GM19468 (cell line): ENCODE data around the gene INPP5J.

Experiments used
- ATAC-seq: cut with Tn5 transposase; IDR thresholded peaks from one replicate; pipeline ENCODE4 v1.9.1; 2021; ENCODE audit warnings: mild to moderate bottlenecking, moderate library complexity, moderate number of reproducible peaks; ENCODE audit not compliant: unreplicated experiment; ENCODE audit errors: extremely low read depth

Gene INPP5J

DNA sequence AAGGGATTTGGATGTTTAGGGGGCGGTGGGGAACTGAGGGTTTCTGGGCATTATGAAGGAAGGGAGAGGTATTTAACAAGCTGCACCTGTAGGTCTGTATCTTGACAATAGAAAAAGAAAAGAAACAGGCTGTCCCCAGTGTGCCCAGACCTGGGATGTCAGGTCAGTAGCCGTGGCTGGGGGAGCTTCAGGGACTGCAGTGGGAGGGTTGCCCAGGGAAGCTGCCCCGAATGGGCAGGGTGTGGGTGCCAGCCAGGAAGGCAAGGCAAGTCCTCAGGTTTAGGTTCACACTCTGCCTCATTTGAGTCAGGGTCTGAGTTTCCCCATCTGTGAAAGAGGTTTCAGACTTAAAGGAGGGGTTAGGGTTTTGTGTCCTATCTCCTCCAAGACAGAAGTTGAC lies 1.5 kb downstream of the INPP5J start:
- ATAC-seq = no peak

DNA sequence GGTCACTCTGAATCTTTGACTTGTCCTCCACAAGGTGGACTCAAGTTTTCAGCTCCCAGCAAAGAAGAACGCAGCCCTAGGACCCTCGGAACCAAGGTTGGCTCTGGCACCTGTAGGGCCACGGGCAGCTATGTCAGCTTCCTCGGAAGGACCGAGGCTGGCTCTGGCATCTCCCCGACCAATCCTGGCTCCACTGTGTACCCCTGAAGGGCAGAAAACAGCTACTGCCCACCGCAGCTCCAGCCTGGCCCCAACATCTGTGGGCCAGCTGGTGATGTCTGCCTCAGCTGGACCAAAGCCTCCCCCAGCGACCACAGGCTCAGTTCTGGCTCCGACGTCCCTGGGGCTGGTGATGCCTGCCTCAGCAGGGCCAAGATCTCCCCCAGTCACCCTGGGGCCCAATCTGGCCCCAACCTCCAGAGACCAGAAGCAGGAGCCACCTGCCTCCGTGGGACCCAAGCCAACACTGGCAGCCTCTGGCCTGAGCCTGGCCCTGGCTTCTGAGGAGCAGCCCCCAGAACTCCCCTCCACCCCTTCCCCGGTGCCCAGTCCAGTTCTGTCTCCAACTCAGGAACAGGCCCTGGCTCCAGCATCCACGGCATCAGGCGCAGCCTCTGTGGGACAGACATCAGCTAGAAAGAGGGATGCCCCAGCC lies 2.2 kb downstream of the INPP5J start:
- ATAC-seq = no peak

DNA sequence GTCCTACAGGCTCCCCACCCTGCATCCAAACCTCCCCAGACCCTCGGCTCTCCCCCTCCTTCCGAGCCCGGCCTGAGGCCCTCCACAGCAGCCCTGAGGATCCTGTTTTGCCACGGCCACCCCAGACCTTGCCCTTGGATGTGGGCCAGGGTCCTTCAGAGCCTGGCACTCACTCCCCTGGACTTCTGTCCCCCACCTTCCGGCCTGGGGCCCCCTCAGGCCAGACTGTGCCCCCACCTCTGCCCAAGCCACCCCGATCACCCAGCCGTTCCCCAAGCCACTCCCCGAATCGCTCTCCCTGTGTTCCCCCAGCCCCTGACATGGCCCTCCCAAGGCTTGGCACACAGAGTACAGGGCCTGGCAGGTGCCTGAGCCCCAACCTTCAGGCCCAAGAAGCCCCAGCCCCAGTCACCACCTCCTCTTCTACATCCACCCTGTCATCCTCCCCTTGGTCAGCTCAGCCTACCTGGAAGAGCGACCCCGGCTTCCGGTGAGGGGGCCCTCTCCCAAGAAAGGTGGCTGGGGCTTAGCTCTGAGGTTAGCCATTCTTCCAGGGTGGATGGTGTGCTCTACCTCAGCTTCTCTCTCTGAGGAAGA lies 2.9 kb downstream of the INPP5J start:
- ATAC-seq = no peak

DNA sequence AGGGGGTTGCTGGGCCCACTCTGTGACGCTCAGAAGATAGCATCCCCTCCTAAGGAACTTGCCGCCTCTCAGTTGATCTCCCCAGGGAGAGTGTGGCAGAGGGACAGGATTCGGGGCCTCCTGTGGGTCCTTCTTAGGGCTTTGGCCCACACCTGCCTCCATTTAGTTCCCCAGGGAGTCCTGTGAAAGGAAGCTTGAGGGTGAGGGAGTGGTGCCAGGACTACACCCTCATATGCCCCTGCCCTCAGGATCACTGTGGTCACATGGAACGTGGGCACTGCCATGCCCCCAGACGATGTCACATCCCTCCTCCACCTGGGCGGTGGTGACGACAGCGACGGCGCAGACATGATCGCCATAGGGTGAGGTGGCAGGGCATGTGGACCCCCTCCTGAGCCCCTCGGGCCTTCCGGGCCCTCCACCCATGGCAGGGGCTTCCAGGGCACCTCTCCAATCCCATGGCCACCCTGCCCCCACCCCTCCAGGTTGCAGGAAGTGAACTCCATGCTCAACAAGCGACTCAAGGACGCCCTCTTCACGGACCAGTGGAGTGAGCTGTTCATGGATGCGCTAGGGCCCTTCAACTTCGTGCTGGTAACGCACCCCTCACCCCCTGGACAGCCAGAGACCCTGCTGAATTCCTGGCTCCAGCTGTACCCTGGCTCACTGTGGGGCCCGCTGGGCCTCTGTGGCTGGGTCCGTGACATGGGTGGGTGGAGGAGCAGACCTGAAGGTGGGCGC lies 3.5 kb downstream of the INPP5J start:
- no peak for ATAC-seq

DNA sequence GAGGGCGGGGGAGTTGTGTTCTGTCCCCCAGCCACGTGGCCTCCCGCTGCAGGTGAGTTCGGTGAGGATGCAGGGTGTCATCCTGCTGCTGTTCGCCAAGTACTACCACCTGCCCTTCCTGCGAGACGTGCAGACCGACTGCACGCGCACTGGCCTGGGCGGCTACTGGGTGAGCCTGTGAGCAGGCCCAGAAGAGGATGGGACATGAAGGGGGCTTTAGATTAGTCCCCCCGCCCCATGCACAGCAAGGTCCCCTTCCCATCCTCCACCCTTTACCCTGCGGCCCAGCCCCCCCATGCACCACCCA lies 4.1 kb downstream of the INPP5J start:
- ATAC-seq = no peak

DNA sequence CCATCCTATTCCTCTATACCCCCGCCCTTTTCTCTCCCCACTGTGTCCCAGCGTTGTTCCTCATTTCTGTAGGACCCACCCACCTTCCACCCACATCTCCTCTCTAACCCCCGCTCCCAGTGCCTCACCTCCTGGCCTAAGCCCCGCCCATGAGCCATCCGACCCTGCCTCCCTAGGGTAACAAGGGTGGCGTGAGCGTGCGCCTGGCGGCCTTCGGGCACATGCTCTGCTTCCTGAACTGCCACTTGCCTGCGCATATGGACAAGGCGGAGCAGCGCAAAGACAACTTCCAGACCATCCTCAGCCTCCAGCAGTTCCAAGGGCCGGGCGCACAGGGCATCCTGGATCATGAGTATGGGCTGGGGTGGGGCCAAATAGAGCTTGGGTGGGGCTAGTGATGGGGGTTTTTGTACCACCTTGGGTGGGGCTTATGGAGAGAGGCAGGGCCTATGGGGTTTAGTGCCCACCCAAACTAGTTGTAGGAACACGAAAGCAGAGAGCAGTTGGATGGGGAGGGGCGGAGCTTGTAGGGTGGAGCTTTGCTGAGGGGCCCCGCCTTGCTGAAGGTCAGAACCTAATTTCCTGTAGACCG lies 4.5 kb downstream of the INPP5J start:
- ATAC-seq = no peak

DNA sequence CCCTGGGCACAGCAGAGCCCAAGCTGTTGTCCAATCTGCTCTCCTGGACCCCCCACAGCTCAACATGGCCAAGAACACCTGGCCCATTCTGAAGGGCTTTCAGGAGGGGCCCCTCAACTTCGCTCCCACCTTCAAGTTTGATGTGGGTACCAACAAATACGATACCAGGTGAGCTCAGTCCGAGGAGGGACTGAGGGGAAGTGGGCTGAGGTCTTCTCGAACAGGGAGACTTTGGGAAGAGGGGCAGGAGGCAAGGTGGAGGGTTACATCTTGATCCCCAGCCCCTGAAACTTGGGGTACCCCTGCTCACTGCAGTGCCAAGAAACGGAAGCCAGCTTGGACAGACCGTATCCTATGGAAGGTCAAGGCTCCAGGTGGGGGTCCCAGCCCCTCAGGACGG lies 5.4 kb downstream of the INPP5J start:
- ATAC-seq = no peak

DNA sequence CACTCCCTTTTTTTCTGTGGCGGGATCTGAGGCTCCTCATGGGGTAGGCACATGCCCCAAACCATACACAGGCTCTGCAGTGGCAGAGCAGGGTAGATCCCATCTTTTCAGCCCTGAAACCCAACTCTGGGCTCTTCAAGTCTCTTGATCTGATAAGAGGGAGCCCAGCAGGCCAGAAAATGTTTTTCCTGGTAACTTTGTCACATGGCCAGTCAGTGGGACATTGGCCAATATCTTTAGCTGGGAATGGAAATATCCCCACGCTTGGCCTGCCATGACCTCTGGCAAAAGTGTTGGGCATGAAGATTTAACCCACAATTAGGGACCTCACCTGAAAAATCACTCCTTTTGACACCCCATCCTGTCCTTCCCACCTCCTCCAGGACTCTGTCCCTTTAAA lies 8.1 kb downstream of the INPP5J start:
- no peak for ATAC-seq

DNA sequence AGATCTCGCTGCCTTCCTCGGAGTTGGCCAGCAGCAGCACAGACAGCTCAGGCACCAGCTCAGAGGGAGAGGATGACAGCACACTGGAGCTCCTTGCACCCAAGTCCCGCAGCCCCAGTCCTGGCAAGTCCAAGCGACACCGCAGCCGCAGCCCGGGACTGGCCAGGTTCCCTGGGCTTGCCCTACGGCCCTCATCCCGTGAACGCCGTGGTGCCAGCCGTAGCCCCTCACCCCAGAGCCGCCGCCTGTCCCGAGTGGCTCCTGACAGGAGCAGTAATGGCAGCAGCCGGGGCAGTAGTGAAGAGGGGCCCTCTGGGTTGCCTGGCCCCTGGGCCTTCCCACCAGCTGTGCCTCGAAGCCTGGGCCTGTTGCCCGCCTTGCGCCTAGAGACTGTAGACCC lies 11.1 kb downstream of the INPP5J start:
- ATAC-seq = no peak

DNA sequence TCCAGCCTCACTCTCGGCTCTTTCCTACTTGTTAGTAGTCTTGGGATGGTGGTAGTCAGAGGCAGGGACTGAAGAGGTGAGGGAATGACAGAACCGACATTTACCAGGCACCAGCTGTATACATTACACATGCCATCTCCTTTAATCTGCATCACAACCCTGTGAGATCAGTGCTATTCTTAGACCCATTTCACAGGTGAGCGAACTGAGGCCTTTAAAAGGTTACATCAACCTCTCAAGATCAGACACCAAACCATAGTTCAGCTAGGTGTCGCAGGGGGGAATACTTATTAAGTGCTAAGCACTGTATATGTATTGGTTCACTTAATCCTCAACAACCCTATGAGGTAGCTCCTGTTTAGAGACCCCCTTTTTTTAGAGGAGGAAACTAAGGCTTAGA lies 11.9 kb downstream of the INPP5J start:
- no peak for ATAC-seq

DNA sequence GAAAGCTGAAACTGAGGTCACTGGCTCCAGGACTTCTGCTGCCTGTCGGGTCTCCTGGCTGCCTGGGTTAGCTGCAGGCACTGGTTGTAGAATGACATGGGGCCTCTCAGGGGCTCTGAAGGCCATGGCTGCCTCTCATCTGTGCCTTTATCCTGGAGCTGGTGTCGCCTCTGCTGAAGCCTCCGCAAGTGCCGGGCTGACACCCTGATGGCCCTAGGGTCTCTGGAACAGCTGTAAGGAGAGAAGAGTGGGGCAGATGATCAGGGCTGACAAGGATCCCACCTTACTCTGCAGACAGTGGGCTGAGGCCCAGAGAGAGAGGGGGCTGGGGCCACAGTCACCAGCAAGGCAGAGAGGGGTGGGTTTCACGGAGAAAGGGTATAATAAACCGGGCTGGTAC lies 12.9 kb downstream of the INPP5J start:
- no peak for ATAC-seq

DNA sequence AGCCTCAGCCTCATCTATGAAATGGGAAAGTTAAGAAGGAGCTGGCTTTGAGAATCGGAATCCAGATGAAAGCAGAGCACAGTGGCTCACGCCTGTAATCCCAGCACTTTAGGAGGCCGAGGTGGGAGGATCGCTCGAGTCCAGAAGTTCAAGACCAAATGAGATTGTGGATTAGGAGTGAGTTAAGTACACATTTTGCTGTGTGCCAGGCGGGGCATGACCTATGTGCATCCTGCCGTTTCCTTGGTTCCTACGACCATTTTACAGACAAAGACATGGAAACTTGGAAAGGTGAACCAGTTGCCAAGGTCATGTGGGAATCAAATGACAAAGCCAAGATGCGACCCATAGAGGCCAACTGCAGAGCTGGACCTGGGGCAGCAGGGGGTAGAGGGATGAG lies 13.4 kb downstream of the INPP5J start:
- ATAC-seq = no peak

DNA sequence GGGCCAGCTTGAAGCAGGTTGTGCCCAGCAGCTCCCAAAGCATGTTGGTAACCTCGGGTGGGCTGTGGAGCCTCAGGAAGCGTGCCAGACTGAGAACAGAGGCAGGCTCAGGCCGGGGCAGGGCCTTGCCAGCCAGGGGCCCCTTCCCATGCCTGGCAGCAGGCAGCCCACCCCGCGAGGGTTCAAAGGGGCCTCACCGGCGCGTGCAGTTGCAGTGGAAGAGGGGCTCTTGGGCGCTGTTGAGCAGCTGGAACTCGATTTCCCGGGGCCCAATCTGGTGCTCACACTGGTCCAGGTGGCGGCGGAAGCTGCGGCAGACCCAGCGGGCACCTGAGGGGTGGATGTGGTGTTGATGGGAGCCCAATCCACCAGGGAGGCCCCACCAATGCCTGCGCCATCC lies 13.9 kb downstream of the INPP5J start:
- ATAC-seq = no peak

DNA sequence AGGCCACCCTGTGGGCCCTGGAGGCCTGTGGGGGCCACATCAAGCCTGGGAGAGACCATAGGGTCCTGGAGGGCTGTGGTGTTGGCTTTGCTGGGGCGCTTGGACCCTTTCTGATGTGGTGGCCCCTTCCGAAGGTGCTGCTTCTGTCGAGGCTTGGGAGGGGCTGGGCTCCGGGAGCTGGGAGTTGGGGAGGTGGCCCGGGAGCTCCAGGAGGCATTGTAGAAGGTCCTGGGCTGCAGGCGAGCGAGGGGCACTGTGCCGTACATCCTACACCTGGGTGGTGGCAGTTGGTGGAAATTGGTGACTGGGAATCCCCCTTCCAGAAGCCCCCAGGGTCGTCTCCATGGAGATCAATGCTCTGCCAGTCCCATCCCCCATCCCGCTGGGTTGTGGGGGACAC lies 15.0 kb downstream of the INPP5J start:
- no peak for ATAC-seq

DNA sequence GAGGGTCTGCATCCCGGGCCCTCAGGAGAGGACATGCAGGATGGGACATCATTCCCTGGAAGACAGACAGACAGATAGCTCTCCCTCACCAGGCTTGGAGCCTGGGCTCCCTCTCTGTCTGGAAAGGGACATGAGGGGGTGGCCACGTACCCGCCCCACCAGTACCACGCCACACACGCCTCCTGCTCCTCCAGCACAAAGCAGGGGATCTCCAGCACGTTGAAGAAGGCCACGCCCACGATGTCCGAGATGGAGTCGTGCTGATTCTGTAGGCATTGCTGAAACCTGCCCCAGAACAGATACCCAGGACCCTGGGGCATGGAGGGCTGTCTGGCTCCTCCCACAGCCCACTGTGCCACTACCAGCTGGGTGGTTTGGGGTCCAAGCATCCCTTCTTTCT lies 15.4 kb downstream of the INPP5J start:
- ATAC-seq = no peak

DNA sequence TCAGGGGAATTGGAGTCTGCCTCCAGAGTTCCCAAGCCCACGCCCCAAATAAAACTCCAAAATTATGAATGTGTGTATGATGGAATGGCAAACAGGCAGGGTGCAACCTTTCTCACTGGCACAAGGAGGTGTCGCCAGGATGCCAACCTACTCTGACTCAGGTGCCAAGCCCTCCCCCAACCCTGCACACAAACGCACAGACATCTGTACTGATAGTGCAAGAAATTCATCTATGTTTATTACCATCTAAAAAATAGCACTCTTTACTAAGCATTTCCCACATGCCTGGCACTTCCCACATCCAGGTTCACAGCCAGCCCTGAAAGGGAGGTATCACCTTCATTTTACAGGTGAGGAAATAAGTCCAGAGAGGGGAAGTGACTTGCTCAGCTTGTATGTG lies 16.3 kb downstream of the INPP5J start:
- ATAC-seq = no peak

DNA sequence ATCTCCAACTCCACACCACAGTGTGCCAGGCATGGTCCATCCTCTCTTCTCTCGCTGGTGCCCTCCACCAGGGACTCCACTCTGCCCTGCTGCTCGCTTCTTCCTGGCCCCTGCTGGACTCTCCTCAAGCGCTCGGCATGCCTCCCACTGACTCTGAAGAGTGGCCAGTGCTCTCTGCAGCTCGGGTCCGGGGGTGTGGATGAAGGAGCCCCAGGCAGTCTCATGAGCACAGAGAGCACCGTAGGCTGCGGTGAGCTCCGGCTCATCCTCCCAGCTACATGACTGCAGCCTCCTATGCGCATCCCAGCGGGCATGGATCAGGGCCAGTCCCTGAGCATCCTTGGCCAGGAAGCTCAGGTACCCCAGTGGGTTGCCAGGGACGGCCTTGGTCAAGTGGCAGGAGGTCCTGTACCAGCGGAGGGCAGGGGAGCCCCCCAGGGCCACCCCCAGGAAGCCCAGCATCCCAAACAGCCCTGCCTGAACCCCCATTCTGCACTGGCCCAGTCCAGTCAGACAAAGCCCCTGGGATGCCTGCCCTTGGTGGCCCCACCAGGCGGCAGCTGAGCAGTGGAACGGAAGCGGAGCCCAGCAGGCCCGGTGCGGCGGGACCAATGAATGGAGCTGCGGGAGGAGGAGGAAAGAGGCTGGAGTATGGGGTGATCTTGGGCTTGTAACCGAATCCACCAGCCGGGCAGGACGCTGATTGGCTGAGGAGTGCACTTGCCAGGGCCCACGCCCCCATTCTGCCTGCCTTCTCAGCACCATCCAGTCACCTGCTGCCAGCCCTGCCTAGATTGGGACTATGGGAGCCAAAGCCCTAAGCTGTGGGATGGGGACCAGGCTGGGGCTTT lies 17.3 kb downstream of the INPP5J start, which contains the start of gene PLA2G3:
TSS of gene PLA2G3 (minus strand) at position 643 of the 851 bp plus-strand sequence. CDS start at position 489, 154 bp downstream.
- no peak for ATAC-seq

DNA sequence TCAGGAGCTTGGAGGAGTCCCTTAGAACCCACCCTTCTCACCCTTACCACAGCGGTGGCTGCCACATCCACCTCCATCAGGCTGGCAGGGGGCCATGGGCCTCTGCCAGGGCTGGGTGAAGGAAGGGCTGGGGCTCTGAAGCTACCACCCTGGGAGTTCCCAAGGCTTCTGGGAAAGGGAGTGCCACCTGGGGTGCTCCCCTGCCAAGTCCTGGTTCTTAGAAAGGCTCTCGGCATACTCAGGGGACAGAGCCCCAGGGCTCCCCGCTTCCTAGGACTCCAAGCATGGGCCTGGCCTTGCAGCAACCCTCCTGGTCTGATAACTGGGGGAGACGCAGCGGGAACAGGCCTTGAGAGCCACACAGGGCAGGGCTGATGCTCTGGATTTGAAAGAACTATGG lies 18.0 kb downstream of the INPP5J start:
- ATAC-seq = no peak

DNA sequence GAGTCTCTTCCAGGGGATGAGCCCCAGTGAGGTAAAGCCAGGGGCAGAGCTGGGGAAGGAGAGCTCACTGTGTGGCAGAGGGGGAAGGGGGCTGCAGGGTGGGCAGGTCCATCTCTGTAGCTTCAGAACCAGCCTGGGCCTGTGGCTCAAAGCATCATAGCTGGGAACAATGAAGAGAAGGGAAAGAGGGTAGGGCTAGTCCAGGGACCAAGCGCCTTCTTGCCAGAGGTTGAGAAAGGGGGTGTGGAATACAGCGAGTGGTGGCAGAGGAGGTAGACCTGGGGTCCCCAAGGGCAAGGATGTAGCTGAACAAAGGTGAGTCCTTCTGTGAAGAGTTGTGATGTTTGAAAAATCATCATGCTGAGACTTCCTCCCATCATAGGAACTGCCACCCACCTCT lies 18.8 kb downstream of the INPP5J start:
- no peak for ATAC-seq

DNA sequence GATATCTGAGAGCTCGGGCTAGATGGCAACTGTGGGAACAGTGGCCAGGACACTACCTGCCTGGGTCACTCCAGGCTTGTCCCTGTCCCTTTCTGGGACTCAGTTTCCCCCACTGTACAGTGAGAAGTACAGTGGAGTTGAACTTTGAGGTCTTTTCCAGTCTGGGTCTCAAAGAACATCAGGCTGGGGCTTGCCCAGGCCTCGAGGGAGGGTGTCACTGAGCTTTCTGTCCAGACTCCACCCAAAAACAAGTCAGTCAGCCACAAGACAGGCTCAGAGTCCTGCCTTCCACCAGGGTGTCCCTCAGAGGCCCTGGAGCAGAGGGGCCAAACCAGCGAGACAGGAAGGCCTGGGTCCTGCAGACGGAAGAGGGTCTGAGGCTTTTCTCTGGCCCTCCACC lies 19.5 kb downstream of the INPP5J start:
- ATAC-seq = no peak

DNA sequence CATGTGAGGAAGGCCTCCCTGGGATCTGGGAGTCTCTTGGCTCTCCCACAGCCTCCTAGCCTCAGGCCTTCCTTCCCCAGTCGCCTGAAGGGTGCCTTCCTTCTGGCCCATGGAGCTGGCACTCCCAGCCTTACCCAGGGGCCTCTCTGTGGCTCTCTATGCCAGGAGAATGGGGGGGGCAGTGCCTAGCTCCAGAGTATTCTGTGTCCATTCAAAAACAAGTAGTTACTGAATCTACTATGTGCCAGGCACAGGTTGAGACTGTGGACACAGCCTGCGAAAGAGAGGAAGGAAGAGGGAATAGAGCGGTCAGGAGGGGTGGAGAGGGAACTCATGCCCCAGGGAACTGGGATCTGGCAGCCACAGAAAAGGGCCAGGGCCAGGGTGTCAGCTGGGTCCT lies 20.3 kb downstream of the INPP5J start:
- no peak for ATAC-seq
